Fibroblast of lung (primary cell): ENCODE data around the gene UNC5A.

Experiments used
- EZH2 ChIP-seq: IDR thresholded peaks from 2 replicates; pipeline ENCODE4 v1.5.1; 2012; ENCODE audit warnings: low read length, control low read depth, mild to moderate bottlenecking; ENCODE audit errors: missing control alignments
- TF ChIP-seq, protein P1 (sequence below), 2 donors: IDR thresholded peaks in 1 of 2; conservative IDR thresholded peaks in 1 of 2; 1 replicate in 1 of 2; 2 replicates in 1 of 2; pipeline ENCODE4 v1.5.1; 2011 to 2012; ENCODE audit warnings: low read length in 2 of 2, control low read depth in 1 of 2, inconsistent platforms in 1 of 2, low read depth in 1 of 2, mild to moderate bottlenecking in 1 of 2

DNA sequence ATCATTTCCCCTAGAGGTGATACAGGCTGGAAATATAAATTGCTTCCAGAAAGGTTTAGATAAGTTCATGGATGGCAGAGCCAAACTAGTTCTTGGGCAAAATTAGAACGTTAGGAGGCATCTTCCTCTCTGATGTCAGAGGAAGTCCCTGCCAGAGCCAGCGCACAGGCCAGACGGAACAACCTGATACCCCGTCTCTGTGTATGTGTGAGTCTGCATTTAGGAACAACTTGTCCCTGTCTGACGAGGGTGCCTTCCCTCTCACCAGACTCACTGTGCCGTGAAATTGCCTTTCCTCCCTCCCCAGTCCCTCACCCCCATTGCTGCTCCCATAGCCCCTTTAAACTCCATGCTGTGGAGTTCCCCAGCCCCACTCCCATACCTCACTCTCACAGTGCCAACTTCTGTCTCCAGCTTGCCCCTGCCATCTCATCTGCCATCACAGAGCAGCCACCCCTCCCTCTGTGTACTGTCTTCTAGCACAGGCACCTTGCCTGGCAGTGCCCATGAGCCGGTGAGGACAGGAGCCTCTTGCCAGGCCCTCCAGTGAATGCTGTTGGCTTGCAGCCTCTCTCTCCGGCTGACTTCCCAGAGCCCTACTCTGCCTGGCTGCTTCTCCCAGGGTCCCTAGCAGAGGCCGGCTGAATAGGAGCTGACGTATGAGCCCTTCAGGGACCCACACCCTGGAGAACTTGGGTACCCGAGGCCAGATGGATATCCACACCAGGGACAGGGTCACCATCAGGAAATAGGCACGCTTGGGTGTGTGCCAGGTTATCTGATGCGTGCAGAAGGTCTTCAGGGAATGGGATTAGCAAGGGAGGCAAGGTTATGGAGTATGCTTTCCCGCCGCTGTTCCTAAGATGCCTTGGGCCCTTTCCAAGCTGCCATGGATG lies 26.7 kb downstream of the UNC5A start:
- TF ChIP-seq, protein P1, sequence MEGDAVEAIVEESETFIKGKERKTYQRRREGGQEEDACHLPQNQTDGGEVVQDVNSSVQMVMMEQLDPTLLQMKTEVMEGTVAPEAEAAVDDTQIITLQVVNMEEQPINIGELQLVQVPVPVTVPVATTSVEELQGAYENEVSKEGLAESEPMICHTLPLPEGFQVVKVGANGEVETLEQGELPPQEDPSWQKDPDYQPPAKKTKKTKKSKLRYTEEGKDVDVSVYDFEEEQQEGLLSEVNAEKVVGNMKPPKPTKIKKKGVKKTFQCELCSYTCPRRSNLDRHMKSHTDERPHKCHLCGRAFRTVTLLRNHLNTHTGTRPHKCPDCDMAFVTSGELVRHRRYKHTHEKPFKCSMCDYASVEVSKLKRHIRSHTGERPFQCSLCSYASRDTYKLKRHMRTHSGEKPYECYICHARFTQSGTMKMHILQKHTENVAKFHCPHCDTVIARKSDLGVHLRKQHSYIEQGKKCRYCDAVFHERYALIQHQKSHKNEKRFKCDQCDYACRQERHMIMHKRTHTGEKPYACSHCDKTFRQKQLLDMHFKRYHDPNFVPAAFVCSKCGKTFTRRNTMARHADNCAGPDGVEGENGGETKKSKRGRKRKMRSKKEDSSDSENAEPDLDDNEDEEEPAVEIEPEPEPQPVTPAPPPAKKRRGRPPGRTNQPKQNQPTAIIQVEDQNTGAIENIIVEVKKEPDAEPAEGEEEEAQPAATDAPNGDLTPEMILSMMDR (conservative IDR thresholded peaks at IDR 0.05 in 1 of 2, IDR thresholded peaks at IDR 0.05 in 1 of 2; ENCODE audit: low read depth in 1 of 2, low read length in 2 of 2), result no peak
- TF ChIP-seq EZH2, result no peak
